LNCaP clone FGC (cell line): ENCODE results near the gene CAPN9.

Experiments used
- DNase-seq: peaks from one replicate; pipeline ENCODE4 v3.0.0-alpha.2; 2011; ENCODE audit warnings: low read depth
- H3K4me3 ChIP-seq: 2 replicates; pipeline ENCODE4 v1.5.1; 2011; ENCODE audit warnings: mild to moderate bottlenecking, low read depth, low read length, control low read depth
- CTCF ChIP-seq: IDR thresholded peaks from 2 replicates; pipeline ENCODE4 v1.5.1; 2012; ENCODE audit warnings: mild to moderate bottlenecking; ENCODE audit not compliant: control insufficient read depth, insufficient read depth; ENCODE audit errors: extremely low read depth

CAPN9 gene

GRCh38 chr1:230739564-230740290 lies 7.5 kb upstream of the CAPN9 start:
- no peak for TF ChIP-seq CTCF
- no peak for DNase-seq
- no peak overlapping the region for H3K4me3 ChIP-seq

- H3K4me3 ChIP-seq, result no peak overlapping the region
- no peak for TF ChIP-seq CTCF
- no peak for DNase-seq
Measured at GRCh38 chr1:230743899-230744298, 3.3 kb upstream of the CAPN9 start.

- TF ChIP-seq CTCF, result no peak
- DNase-seq, result no peak
- H3K4me3 ChIP-seq, result no peak overlapping the region
Measured at GRCh38 chr1:230744382-230744781, 2.8 kb upstream of the CAPN9 start.

- no peak overlapping the region for H3K4me3 ChIP-seq
- no peak for TF ChIP-seq CTCF
- DNase-seq, result no peak
Measured at GRCh38 chr1:230745071-230745470, 2.1 kb upstream of the CAPN9 start.

GRCh38 chr1:230746617-230747016 lies 571 bp upstream of the CAPN9 start:
- no peak for TF ChIP-seq CTCF
- DNase-seq, result no peak
- H3K4me3 ChIP-seq, result no peak overlapping the region

- no peak for TF ChIP-seq CTCF
- no peak for DNase-seq
- H3K4me3 ChIP-seq, result no peak overlapping the region
Measured at GRCh38 chr1:230747890-230748800, 957 bp downstream of the CAPN9 start.

- no peak overlapping the region for H3K4me3 ChIP-seq
- DNase-seq, result no peak
- TF ChIP-seq CTCF, result no peak
Measured at GRCh38 chr1:230749150-230749549, 2.0 kb downstream of the CAPN9 start.
